HEK293 (cell line): Measurements from ENCODE around the gene WBP2NL.

Source experiments
- BCL11A ChIP-seq: fragments of 450-650 bp; formaldehyde crosslinking; IDR thresholded peaks from 2 replicates; pipeline ENCODE4 v1.5.1; 2016; ENCODE audit warnings: low read depth, missing biosample characterization, missing genetic modification characterization
- CTCF ChIP-seq: fragments of 450-650 bp; formaldehyde crosslinking; IDR thresholded peaks from 2 replicates; pipeline ENCODE4 v1.5.1; 2016; ENCODE audit warnings: missing biosample characterization, missing genetic modification characterization
- KLF1 ChIP-seq: fragments of 450-650 bp; formaldehyde crosslinking; IDR thresholded peaks from 2 replicates; pipeline ENCODE4 v1.5.1; 2016; ENCODE audit warnings: missing biosample characterization, missing genetic modification characterization
- PRDM2 ChIP-seq: fragments of 450-650 bp; formaldehyde crosslinking; IDR thresholded peaks from 2 replicates; pipeline ENCODE4 v1.5.1; 2016; ENCODE audit warnings: missing biosample characterization, missing genetic modification characterization, borderline replicate concordance
- REST ChIP-seq: fragments of 450-650 bp; formaldehyde crosslinking; IDR thresholded peaks from 2 replicates; pipeline ENCODE4 v1.5.1; 2016; ENCODE audit warnings: missing biosample characterization, missing genetic modification characterization
- SP7 ChIP-seq: fragments of 450-650 bp; formaldehyde crosslinking; IDR thresholded peaks from 2 replicates; pipeline ENCODE4 v1.5.1; 2016; ENCODE audit warnings: missing biosample characterization, missing genetic modification characterization
- ZNF121 ChIP-seq: fragments of 450-650 bp; formaldehyde crosslinking; IDR thresholded peaks from 2 replicates; pipeline ENCODE4 v1.5.1; 2016; ENCODE audit warnings: missing biosample characterization, missing genetic modification characterization
- ZNF175 ChIP-seq: fragments of 450-650 bp; formaldehyde crosslinking; IDR thresholded peaks from 2 replicates; pipeline ENCODE4 v1.5.1; 2016; ENCODE audit warnings: missing biosample characterization, missing genetic modification characterization
- ZNF239 ChIP-seq: fragments of 450-650 bp; formaldehyde crosslinking; IDR thresholded peaks from 2 replicates; pipeline ENCODE4 v1.5.1; 2016; ENCODE audit warnings: missing biosample characterization, missing genetic modification characterization
- ZNF48 ChIP-seq: fragments of 450-650 bp; formaldehyde crosslinking; IDR thresholded peaks from 2 replicates; pipeline ENCODE4 v1.5.1; 2016; ENCODE audit warnings: missing biosample characterization, missing genetic modification characterization
- ZNF549 ChIP-seq: fragments of 450-650 bp; IDR thresholded peaks from 2 replicates; pipeline ENCODE4 v1.5.1; 2018; ENCODE audit warnings: missing biosample characterization, missing genetic modification characterization, mild to moderate bottlenecking, inconsistent platforms, moderate library complexity
- ZNF560 ChIP-seq: fragments of 450-650 bp; formaldehyde crosslinking; IDR thresholded peaks from 2 replicates; pipeline ENCODE4 v1.5.1; 2017; ENCODE audit warnings: missing biosample characterization, missing genetic modification characterization, borderline replicate concordance
- ZNF561 ChIP-seq: fragments of 450-650 bp; IDR thresholded peaks from 2 replicates; pipeline ENCODE4 v1.5.1; 2018; ENCODE audit warnings: missing biosample characterization, missing genetic modification characterization, borderline replicate concordance
- ZNF664 ChIP-seq: fragments of 450-650 bp; formaldehyde crosslinking; IDR thresholded peaks from 2 replicates; pipeline ENCODE4 v1.5.1; 2016; ENCODE audit warnings: missing biosample characterization, missing genetic modification characterization

GRCh38 chr22:42050641-42051180, 52.1 kb downstream of the WBP2NL start:
- TF ChIP-seq CTCF (tag by site-specific recombination) (no peak), ZNF664 (tag by site-specific recombination) (no peak), ZNF561 (no peak), ZNF549 (no peak), KLF1 (tag by site-specific recombination) (no peak), PRDM2 (tag by site-specific recombination) (no peak), REST (tag by site-specific recombination) (no peak), ZNF121 (tag by site-specific recombination) (no peak), SP7 (tag by site-specific recombination) (no peak), BCL11A (tag by site-specific recombination) (no peak), ZNF560 (tag by site-specific recombination) (no peak), ZNF239 (no peak), ZNF175 (tag by site-specific recombination) (no peak), ZNF48 (tag by site-specific recombination) (no peak)
